Hair follicular keratinocyte (primary cell): ENCODE results near the gene RPL12. TPM values are rescaled to one million over a fixed set of nuclear protein-coding genes. Genes with fewer than 3 reads are reported as not detected.

Experiments used
- total RNA-seq: library from RNA; depleted of rRNA; stranded (reverse); fragments of >200 nt; gene quantifications from 2 replicates; pipeline ENCODE4 v1.2.3, GENCODE V29; 2015

Gene RPL12
- 3,323 and 4,748 TPM in 2 replicates for total RNA-seq

GRCh38 chr9:127450830-127451607, at the start of gene RPL12, which contains the start of gene LRSAM1:
Gene RPL12, minus strand, starts transcription at chr9:127451406. Its CDS starts 89 bp downstream, at chr9:127451317.
Gene LRSAM1, plus strand, starts transcription at chr9:127451510. Its CDS starts 3,018 bp downstream, at chr9:127454528.

GRCh38 chr9:127423934-127424675, 27.1 kb downstream of the RPL12 start, which contains the start of gene ZNF79:
Gene ZNF79, plus strand, starts transcription at chr9:127424382. Its CDS starts 406 bp downstream, at chr9:127424788.

Other genes with a start within 250 kb of the RPL12 start
- gene GARNL3, start 186.6 kb downstream of the RPL12 start, total RNA-seq, result 1.3 TPM in 2 replicates
- 16.5 and 17.0 TPM in 2 replicates for gene SLC2A8, start 54.2 kb downstream of the RPL12 start, total RNA-seq
- gene ZNF79, start 27.0 kb downstream of the RPL12 start, total RNA-seq, result 4.1 and 5.6 TPM in 2 replicates
- gene LRSAM1, start 104 bp upstream of the RPL12 start, total RNA-seq, result 12.8 and 16.8 TPM in 2 replicates
- 31.7 and 46.0 TPM in 2 replicates for gene STXBP1, start 160.9 kb upstream of the RPL12 start, total RNA-seq